Activated T-cell treated with anti-CD3 and anti-CD28 coated beads, Interleukin-2, amount 50 U/mL, for 72 hours (primary cell): Measurements from ENCODE around the gene NCOA1. TPM values are rescaled to one million over a fixed set of nuclear protein-coding genes. Genes with fewer than 3 reads are reported as not detected.
"Not testable (repeated sequence)": the region's sequence is repeated elsewhere in the genome, so short reads cannot be mapped to it uniquely, and the experiment has no call there.

Experiments
- ATAC-seq, 2 donors: fragments of 150-1000 bp; cut with Tn5 transposase; replicated peaks in 1 of 2; 2 replicates each; pipeline ENCODE4 v1.10.0; 2021; ENCODE audit warnings: moderate library complexity in 2 of 2, mild to moderate bottlenecking in 1 of 2
- DNase-seq, 2 donors: peaks; one replicate each; pipeline ENCODE4 v3.0.0; 2021 to 2022; ENCODE audit warnings: mixed read lengths in 1 of 2
- H3K27ac Mint-ChIP-seq: one replicate; pipeline ENCODE4 v1.8.0; 2022; ENCODE audit warnings: mild to moderate bottlenecking, moderate library complexity, mixed read lengths
- H3K27me3 Mint-ChIP-seq: one replicate; pipeline ENCODE4 v1.8.0; 2022; ENCODE audit warnings: low read depth, mixed read lengths
- H3K36me3 Mint-ChIP-seq, 2 donors: one replicate each; pipeline ENCODE4 v1.8.0; 2022; ENCODE audit warnings: mixed read lengths in 2 of 2, mild to moderate bottlenecking in 1 of 2; ENCODE audit not compliant: insufficient read depth in 2 of 2
- H3K4me1 Mint-ChIP-seq: one replicate; pipeline ENCODE4 v1.8.0; 2022; ENCODE audit warnings: low read depth, mixed read lengths
- H3K4me3 Mint-ChIP-seq, 2 donors: one replicate each; pipeline ENCODE4 v1.8.0; 2022; ENCODE audit warnings: mild to moderate bottlenecking in 2 of 2, mixed read lengths in 2 of 2, moderate library complexity in 2 of 2
- H3K9me3 Mint-ChIP-seq, 2 donors: one replicate each; pipeline ENCODE4 v1.8.0; 2022; ENCODE audit warnings: mixed read lengths in 2 of 2
- total RNA-seq, 2 donors: library from RNA; stranded (reverse); gene quantifications; one replicate each; pipeline ENCODE4 v1.2.3, GENCODE V29; 2022

The NCOA1 gene
- total RNA-seq, 2 donors from 2014 or later: 29.8 to 32.7 TPM

DNA sequence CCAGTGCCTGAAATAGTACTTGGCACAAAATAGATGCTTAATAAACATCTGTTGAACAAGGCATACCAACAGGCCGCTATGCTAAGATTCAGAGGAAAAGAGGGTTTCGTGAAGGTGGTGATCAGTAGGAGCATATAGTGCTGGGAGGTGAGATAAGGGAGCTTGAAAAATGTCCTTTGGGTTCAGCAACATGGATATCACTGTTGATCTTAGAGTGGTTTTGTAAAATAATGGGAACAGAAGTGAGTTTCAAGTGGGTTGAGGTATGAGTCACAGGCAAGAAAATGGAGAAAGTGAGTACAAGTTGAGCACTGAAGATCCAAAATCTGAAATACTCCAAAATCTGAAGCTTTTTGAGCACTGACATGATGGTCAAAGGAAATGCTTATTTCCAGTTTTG lies 306.6 kb downstream of the NCOA1 start:
- no peak for DNase-seq
- H3K27me3 Mint-ChIP-seq: no peaks in the 10 kb centered on the region
- H3K27ac Mint-ChIP-seq: peak overlapping the region; percentile 22
- peaks cover 0 to 2% of the 10 kb centered on the region in 2 donors for H3K9me3 Mint-ChIP-seq
- H3K36me3 Mint-ChIP-seq: peaks cover 18 to 47% of the 10 kb centered on the region in 2 donors
- H3K4me1 Mint-ChIP-seq: peaks cover 34% of the 10 kb centered on the region
- no peak for ATAC-seq
- H3K4me3 Mint-ChIP-seq: no peak overlapping the region

DNA sequence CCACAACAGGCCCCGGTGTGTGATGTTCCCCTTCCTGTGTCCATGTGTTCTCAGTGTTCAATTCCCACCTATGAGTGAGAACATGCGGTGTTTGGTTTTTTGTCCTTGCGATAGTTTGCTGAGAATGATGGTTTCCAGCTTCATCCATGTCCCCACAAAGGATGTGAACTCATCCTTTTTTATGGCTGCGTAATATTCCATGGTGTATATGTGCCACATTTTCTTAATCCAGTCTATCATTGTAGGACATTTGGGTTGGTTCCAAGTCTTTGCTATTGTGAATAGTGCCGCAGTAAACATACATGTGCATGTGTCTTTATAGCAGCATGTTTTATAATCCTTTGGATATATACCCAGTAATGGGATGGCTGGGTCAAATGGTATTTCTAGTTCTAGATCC lies 309.4 kb downstream of the NCOA1 start:
- H3K27ac Mint-ChIP-seq, DNase-seq, ATAC-seq, H3K4me3 Mint-ChIP-seq, H3K9me3 Mint-ChIP-seq, H3K27me3 Mint-ChIP-seq: not testable (repeated sequence)
- Mint-ChIP-seq H3K4me1 (peaks cover 19% of the 10 kb centered on the region), H3K36me3 (peaks cover 25 to 62% of the 10 kb centered on the region in 2 donors)

DNA sequence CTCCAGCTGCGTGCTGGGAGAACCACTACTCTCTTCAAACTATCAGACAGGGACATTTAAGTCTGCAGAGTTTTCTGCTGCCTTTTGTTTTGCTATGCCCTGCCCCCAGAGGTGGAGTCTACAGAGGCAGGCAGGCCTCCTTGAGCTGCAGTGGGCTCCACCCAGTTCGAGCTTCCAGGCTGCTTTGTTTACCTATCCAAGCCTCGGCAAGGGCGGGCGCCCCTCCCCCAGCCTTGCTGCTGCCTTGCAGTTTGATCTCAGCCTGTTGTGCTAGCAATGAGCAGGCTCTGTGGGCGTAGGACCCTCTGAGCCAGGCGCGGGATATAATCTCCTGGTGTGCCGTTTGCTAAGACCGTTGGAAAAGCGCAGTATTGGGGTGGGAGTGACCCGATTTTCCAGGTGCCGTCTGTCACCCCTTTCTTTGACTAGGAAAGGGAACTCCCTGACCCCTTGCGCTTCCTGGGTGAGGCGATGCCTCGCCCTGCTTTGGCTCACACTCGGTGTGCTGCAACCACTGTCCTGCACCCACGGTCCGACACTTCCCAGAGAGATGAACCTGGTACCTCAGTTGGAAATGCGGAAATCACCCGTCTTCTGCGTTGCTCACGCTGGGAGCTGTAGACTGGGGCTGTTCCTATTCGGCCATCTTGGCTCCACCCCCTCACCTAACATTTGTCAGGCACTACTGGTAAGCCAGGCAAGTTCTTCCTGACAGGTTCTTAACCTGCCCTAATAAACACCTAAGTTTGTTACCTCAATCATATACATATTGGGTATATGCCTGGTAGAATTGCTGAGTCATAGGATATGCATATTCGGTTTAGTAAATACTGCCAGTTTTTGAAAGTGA lies 315.0 kb downstream of the NCOA1 start:
- Mint-ChIP-seq H3K36me3 (peaks cover 18 to 49% of the 10 kb centered on the region in 2 donors), H3K4me1 (peaks cover 24% of the 10 kb centered on the region)
- not testable (repeated sequence) for H3K27me3 Mint-ChIP-seq, H3K4me3 Mint-ChIP-seq, H3K27ac Mint-ChIP-seq, H3K9me3 Mint-ChIP-seq, ATAC-seq, DNase-seq

DNA sequence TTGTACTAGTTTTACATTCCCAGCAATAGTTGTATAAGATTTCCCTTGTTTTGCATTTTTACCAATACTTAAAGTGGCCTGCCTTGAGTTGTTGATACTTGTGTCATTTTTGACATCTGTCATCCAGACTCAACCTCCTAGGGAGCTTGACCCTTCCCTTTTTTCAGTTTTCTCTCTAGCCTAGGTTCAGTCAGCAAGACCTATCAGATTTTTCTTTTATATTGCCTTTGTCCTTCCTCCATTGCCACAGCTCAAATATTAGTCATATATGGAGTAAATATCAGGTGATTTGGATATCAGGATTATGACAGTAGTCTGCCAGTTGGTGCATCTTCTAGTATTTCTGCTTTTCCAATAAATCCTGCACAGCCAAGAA lies 315.6 kb downstream of the NCOA1 start:
- no peak overlapping the region for H3K4me3 Mint-ChIP-seq
- no peaks in the 10 kb centered on the region for H3K27me3 Mint-ChIP-seq
- H3K4me1 Mint-ChIP-seq: peaks cover 24% of the 10 kb centered on the region
- H3K9me3 Mint-ChIP-seq: peaks cover 0 to 2% of the 10 kb centered on the region in 2 donors
- ATAC-seq (no peak), DNase-seq (no peak)
- H3K27ac Mint-ChIP-seq: peak overlapping the region; percentile 77
- peaks cover 18 to 46% of the 10 kb centered on the region in 2 donors for H3K36me3 Mint-ChIP-seq

DNA sequence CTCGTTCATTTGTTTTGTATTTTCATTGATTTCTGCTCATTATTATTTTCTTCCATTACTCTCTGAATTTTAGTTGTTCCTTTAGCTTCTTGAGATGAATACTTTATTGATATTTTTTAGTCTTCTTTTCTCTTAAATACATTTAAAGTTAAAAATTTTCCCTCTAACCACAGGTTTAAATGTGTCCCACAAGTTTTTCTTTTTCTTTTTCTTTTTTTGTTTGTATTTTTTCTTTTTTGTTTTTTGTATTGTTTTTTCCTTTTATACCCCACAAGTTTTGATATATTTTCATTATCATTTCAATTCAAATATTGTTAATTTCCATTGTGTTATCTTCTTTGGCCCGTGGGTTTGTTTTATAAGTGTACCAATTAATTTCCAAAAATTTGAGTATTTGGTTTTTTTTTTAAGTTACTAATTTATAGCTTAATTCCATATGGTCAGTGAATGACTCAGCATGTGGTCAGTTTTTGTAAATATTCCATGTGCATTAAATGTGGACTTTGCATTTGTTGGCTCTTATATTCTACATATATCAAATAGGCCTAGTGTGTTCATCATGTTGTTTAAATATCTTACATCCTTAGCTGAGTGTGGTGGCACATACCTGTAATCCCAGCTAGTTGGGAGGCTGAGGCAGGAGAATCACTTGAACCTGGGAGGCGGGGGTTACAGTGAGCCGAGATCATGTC lies 318.4 kb downstream of the NCOA1 start:
- no peaks in the 10 kb centered on the region for H3K27me3 Mint-ChIP-seq
- H3K4me1 Mint-ChIP-seq: peaks cover 24% of the 10 kb centered on the region
- H3K4me3 Mint-ChIP-seq: peak overlapping the region in 1 of 2 donors; percentile 48
- H3K27ac Mint-ChIP-seq: peak overlapping the region; percentile 43
- H3K9me3 Mint-ChIP-seq: no peaks in the 10 kb centered on the region
- peaks cover 18 to 44% of the 10 kb centered on the region in 2 donors for H3K36me3 Mint-ChIP-seq
- DNase-seq (no peak), ATAC-seq (no peak)

DNA sequence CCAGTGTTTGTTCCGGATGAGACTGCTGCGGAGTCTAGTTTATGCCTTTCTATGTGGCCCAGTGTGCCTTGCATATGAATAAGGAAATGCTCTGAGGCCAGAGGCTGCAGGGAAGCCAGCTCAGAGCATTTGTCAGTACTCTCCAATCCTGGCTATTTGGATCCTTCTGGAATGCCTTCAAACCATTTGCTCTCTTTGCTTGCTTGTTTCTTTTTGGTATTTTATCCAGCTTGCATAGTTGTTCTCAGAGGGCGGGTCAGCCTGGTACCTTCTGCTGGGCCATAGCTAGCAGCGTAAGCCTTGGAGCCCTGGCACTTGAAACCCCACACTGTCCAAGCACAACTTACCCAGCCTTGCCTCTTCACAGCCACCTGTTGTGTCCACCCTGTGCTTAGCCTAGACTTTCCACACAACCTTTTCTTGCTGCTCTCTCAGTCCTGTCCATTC lies 322.7 kb downstream of the NCOA1 start:
- H3K4me1 Mint-ChIP-seq: peaks cover 9% of the 10 kb centered on the region
- no peak overlapping the region for H3K4me3 Mint-ChIP-seq
- ATAC-seq (no peak), DNase-seq (no peak)
- no peaks in the 10 kb centered on the region for H3K27me3 Mint-ChIP-seq
- H3K9me3 Mint-ChIP-seq: no peaks in the 10 kb centered on the region
- H3K36me3 Mint-ChIP-seq: peaks cover 7 to 35% of the 10 kb centered on the region in 2 donors
- no peak overlapping the region for H3K27ac Mint-ChIP-seq

DNA sequence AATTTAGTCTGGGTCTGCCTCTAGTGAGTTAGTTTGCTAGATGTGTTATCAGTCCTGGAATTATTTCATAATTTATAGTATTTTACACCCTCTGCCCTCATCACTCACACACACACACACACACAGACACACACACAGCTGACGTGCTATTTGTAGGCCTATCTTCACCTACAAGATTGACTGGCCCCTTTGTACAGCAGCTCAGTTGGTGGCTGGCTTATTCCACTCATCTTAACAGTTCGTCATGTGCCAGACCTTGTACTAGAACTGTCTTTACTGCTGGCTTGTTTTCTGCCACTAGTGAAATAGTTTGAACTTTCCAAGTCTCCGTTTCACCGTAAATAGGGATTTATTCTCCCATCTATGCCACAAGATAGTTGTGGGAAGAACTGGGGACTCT lies 323.5 kb downstream of the NCOA1 start:
- Mint-ChIP-seq H3K27ac (no peak overlapping the region), H3K4me1 (peaks cover 1% of the 10 kb centered on the region), H3K4me3 (no peak overlapping the region), H3K27me3 (no peaks in the 10 kb centered on the region), H3K9me3 (no peaks in the 10 kb centered on the region), H3K36me3 (peaks cover 7 to 34% of the 10 kb centered on the region in 2 donors)
- DNase-seq (no peak), ATAC-seq (no peak)

DNA sequence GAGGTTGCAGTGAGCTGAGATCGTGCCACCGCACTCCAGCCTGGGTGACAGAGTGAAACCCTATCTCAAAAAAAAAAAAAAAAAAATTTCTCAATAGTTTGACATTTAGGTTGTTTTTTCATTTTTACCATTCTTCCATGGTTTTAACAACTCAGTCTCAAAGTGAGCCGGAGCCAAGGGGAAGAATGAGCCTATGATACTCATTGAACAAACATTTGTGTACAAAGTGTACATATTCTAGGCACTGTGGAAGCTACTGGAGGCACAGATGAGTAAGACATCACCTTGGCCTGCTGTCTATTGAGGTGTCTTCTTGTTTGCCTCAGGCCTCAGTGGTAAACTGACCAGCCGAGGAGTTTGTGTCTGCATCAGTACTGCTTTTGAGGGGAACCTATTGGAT lies 324.1 kb downstream of the NCOA1 start:
- Mint-ChIP-seq H3K9me3 (no peaks in the 10 kb centered on the region), H3K4me1 (no peaks in the 10 kb centered on the region), H3K36me3 (peaks cover 7 to 32% of the 10 kb centered on the region in 2 donors), H3K4me3 (no peak overlapping the region), H3K27me3 (no peaks in the 10 kb centered on the region), H3K27ac (no peak overlapping the region)
- no peak for DNase-seq
- ATAC-seq: no peak

DNA sequence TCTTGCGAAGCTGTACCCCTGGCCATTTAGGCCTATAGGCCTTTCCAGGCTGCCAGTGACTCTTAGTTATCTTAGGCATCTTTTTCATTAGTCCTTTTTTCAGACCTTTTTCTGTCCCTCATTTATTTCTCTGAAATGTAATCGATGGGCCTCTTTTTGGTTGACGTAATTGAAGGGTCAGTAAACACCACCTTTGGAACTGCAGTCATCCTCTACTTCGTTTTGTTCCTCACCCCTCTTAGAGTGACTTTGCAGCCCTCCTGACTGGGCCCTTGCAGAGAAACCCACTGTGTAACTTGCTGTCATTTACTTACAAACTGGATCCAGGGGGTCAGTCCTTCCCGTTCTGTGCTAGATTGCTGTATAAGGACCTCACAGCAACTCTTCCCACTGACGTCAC lies 325.4 kb downstream of the NCOA1 start:
- Mint-ChIP-seq H3K4me3 (no peak overlapping the region), H3K27ac (no peak overlapping the region), H3K9me3 (no peaks in the 10 kb centered on the region), H3K27me3 (no peaks in the 10 kb centered on the region), H3K4me1 (no peaks in the 10 kb centered on the region), H3K36me3 (peaks cover 10 to 32% of the 10 kb centered on the region in 2 donors)
- ATAC-seq (no peak), DNase-seq (no peak)

DNA sequence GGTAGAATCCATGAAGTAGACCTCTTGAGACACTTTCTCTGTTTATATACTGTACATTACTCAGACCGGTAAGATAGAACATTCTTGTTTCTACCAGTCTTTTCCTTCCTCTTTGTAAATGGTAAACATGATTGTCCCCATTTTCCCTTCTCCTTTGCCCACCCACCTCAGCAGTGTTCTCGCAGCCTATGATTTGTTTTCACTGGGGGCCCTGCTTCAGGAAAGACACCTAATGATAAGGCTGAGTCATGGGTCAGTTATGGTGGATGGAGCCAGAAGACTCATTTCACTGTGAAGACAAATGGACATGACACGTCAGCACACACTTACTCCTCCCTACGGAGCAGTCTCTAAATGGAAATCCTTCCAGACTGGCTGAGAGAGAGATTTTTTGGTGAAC lies 325.8 kb downstream of the NCOA1 start:
- ATAC-seq (no peak), DNase-seq (no peak)
- Mint-ChIP-seq H3K4me1 (no peaks in the 10 kb centered on the region), H3K36me3 (peaks cover 10 to 36% of the 10 kb centered on the region in 2 donors), H3K27ac (no peak overlapping the region), H3K9me3 (no peaks in the 10 kb centered on the region), H3K4me3 (no peak overlapping the region), H3K27me3 (no peaks in the 10 kb centered on the region)

DNA sequence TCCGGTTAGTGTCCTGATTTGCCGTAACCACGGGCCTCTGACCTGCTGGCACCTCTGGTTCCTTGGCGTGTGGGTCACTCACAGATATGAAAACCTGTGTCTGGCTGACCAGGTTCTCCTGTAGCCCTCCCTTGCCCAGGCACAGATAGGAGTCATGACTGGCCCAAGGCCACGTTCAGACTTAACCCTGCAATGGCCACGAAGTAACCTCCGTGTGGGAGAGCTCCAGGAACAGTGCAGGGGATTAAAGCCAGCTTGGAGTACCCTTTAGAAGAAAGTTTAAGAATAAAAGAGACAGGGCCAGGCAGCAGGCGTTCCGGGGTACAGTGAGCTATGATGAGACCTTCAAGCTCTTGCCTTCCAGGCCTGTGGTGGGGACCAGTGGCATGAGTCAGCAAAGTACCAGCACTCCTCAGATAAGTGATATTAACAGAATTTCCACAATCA lies 327.7 kb downstream of the NCOA1 start:
- DNase-seq (no peak), ATAC-seq (no peak)
- Mint-ChIP-seq H3K9me3 (no peaks in the 10 kb centered on the region), H3K36me3 (peaks cover 7 to 31% of the 10 kb centered on the region in 2 donors), H3K27me3 (no peaks in the 10 kb centered on the region), H3K4me1 (no peaks in the 10 kb centered on the region), H3K27ac (peak overlapping the region; percentile 33), H3K4me3 (no peak overlapping the region)

DNA sequence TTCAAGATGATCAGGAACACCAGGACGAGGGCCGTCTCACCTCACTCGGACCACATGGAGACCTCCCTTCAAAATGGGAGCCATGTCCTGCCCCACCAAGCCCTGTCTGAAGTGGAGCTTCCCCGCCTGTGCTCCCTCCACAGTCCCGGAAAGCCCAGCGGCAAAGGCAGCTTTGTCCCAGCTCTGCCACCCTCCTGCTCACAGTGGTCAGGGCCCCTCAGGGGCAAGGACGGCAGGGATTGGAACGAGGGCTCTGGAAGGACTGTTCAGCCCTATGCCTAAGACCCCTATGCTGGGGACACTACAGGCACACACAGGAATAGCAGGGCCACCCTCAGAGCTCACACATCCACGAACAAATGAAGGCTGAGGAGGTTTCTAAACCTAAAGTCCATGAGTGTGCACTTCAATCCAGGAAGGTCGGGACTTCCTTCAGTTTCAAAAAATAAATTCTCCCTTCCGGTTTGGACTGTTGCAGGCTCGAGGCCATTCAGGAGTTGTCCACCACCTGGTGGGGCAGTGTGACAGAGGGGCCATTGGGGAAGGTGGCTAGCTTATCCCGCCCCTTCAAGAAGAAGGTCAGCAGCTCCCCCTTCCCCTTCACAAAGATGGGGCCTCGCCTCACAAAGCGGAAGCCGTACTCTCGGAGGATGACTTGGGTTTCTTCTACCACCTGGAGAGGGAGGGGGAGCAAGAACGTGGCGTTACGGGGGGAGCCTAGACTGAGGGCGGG lies 328.6 kb downstream of the NCOA1 start:
- no peak for DNase-seq
- no peak for ATAC-seq
- peaks cover 4 to 31% of the 10 kb centered on the region in 2 donors for H3K36me3 Mint-ChIP-seq

DNA sequence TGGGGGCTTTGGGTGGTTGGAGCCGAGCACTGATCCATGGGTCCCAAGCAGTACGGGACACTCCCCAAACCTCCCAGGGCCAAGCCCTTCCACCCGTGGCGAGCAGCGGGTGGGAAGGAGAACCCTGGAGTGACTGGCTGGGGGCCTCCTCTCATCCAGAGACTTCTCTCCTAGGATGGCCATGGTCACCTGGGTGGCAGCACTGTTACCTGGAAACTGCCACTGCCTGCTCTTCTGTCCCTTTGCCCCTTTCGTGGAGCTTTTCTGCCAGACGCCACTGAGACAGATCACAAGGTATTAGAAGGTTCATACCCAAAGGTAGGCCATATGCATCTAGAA lies 329.1 kb downstream of the NCOA1 start:
- no peak for ATAC-seq
- peaks cover 6 to 32% of the 10 kb centered on the region in 2 donors for H3K36me3 Mint-ChIP-seq
- no peak overlapping the region for H3K27ac Mint-ChIP-seq
- DNase-seq: no peak
- H3K4me3 Mint-ChIP-seq: no peak overlapping the region
- H3K27me3 Mint-ChIP-seq: no peaks in the 10 kb centered on the region
- no peaks in the 10 kb centered on the region for H3K9me3 Mint-ChIP-seq
- no peaks in the 10 kb centered on the region for H3K4me1 Mint-ChIP-seq

More for the DNA sequence above, 328.6 kb downstream of the NCOA1 start:
- H3K27me3 Mint-ChIP-seq: no peaks in the 10 kb centered on the region
- no peak overlapping the region for H3K27ac Mint-ChIP-seq
- H3K9me3 Mint-ChIP-seq: no peaks in the 10 kb centered on the region
- H3K4me1 Mint-ChIP-seq: no peaks in the 10 kb centered on the region
- H3K4me3 Mint-ChIP-seq: no peak overlapping the region
